NCI-H146 treated with DMSO at 0.1 percent for 48 hours (cell line): ENCODE results near the gene CACFD1.

Experiments
- DNase-seq: peaks from one replicate; lab custom pipeline; 2025; ENCODE audit not compliant: unreplicated experiment; lab: John Stamatoyannopoulos, UW

CACFD1 gene

DNA sequence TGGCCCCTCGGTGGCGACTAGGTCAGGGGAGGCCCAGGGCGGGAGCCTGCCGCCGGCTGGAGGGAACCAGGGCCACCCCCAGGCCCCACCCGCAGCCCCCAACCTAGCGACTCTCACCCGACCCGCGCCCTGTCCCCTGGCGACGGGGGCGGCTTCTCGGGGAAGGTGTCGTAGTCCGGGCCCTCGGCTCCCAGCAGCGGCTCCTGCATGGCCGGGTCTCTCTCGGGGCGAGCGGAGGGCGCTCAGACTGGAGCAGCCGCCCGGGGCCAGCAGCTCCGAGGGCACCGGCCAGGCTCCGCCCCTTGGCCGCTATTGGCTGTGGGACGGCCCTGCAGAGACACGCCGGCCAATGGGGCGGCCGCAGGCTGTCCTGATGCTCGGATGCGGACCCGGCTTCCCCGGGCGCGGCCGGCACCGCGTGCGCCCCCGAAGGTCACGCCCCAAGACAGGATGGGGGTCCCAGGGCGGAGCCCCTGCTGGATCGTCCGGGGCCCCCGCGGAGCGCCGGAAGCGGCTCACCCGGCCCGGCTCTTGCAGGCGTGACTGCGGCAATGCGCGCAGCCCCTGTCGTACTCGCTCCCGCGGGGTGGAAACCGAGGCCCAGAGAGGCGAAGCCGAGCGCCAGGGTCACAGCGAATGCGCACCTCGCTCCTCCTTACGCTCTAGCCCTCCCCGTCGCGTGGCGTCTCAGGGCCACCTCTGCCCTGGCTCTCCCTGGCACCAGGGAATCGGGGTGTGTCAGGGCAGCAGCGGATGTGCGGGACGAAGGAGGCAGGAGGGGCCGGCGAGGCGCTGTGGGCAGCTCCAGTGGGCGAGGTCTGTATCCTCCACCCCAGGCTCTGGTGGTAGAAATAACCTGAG is 19.3 kb downstream of the CACFD1 start, which contains the start of gene SLC2A6:
TSS of gene SLC2A6 (minus strand) at position 249 of the 861 bp plus-strand sequence. CDS start at position 209, 40 bp downstream.
- peak; percentile 64 for DNase-seq

GRCh38 chr9:133483611-133484010 is 23.8 kb downstream of the CACFD1 start:
- no peak for DNase-seq

DNA sequence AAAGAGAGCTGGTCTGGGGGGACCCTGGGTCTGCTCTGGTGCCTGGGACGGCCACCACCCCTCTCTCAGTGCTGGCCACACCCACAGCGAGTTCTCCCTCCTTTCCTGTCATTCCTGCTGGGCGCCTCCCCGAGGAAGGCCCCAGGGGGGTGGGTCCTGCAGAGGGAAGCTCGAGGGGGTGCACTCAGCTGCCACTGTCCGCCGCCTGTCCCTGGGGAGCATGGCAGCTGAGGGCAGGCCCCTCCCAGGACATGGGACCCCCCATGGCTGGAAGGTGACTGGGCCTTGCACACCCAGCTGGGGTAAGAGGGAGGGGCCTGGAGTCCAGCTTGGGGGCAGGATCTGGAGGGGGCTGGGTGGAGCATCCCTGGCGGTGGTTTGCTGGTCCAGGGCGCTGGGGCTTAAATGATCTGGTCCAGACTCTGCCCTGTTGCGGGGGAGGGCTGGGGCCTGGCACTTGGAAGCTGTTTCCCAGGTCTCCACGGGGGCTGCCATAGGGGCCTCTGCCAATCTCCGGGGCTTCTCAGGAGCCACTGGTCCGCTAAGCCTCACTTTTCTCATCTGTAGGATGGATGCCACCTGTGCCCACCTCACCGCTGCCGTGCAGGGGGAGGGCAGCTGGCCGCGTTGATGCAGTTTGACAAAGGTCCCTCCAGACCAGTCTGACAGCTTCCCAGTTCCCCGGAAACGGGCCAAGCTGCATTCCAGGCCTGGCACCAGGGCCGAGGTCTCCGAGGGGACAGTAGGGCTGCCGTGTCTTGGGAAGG is 25.1 kb downstream of the CACFD1 start:
- peak; percentile 0 for DNase-seq

- no peak for DNase-seq
Measured at GRCh38 chr9:133485531-133486260, 25.9 kb downstream of the CACFD1 start.

DNA sequence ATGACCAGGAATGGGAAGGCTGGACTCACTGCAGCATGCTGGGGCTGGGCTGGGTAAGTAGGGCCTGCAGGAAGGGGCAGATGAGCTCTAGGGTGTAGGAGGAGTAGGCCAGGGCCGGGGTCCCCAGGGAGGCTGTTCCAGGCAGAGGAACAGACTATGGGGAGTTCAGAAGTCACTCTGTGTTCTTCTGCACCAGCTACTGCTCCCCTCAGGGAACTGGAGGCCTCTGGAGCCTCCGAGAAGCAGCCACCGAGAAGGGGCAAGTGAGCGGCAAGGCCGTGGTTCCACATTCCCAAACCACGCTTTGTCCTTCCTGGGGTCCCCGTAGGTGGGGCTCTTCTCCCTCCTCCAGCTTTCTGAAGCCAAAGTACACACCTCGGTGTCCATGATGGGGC is 27.6 kb downstream of the CACFD1 start:
- no peak for DNase-seq

DNA sequence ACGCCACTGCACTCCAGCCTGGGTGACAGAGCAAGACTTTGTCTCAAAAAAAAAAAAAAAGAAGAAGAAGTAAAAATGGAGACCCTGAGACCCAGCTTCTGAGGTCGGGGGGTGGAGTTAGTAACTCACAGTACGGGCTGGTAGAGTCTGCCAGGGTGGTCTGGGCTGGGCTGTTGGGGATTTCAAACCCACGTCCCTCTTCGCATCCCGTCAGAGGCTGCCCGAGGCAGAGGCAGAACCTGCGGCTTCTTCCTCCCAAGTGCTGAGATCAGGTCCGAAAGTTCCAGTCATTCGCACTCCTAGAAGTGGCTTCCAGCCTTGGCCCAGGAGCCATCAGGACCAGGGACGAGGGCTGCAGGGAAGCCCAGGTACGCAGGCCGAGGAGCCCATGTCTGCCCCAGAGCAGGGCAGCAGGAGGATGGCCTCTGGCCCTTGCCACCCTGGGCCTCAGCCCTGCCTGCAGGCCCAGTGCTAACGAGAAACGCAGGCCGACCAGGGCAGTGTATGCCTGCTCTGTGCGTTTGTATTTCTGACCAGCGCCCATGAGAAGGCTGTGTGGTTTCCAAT is 29.0 kb downstream of the CACFD1 start:
- DNase-seq: no peak

GRCh38 chr9:133489253-133490190 is 29.7 kb downstream of the CACFD1 start:
- no peak for DNase-seq

- no peak for DNase-seq
Measured at GRCh38 chr9:133490201-133490681, 30.5 kb downstream of the CACFD1 start.

GRCh38 chr9:133490865-133491655 is 31.3 kb downstream of the CACFD1 start:
- no peak for DNase-seq

GRCh38 chr9:133491656-133491925 is 31.8 kb downstream of the CACFD1 start:
- no peak for DNase-seq

DNA sequence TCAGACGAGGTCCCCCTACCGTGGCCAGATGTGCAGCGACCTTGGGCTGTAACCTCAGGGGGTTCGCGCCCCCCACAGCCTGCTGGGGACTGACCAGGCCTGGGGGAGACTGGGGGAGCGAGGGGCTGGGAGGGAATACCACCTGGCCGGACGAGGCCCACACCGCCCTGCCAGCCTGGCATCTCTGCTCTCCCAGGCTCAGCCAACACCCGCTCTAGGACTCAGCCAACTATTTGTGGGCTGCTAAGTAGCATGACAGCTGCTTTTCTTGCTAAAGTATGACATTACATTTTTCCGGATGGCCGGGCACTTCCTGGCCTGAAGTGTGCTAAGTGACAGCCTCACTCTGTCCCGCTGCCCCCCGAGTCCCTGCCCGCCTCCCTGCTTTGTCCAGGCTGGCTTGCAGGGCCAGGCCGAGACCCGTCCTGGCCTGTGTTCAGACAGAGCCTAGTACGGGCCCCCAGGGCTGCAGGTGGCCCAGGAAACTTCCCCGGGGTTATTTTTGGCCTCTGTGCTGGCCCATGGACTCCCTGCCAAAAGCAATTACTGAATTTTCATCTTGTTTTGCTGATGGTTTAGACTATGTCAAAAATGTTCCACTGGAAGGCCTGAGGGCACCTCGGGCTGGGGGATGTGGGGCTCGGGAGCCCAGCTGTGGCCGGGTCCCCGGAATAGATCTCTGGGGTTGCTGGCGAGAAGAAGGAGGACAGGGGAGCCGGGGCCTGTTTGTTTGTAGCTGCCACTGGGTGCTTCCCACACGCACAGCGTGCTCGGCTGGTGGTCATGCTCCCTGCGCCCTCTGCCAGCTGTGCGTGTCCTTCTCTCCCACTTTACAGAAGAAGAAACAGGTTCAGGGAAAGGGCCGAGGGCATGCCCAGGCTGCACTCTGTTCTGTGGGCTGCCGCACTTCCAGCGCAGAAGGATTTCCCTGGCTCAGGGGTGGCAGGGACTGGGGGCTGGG is 32.6 kb downstream of the CACFD1 start:
- no peak for DNase-seq

- no peak for DNase-seq
Measured at GRCh38 chr9:133493428-133493827, 33.6 kb downstream of the CACFD1 start.

GRCh38 chr9:133493845-133494540 is 34.2 kb downstream of the CACFD1 start:
- DNase-seq: no peak

GRCh38 chr9:133494636-133495326 is 35.0 kb downstream of the CACFD1 start:
- no peak for DNase-seq

- no peak for DNase-seq
Measured at GRCh38 chr9:133495327-133496293, 35.8 kb downstream of the CACFD1 start.
